IPS DF 4.7 (cell line): ENCODE measurements around the gene EPB41L4B.
"Not testable (repeated sequence)": the region's sequence is repeated elsewhere in the genome, so short reads cannot be mapped to it uniquely, and the experiment has no call there.

Experiments
- DNase-seq: peaks from one replicate; pipeline ENCODE4 v3.0.0-alpha.2; 2013; ENCODE audit warnings: low spot score; ENCODE audit errors: extremely low read depth

Gene EPB41L4B

GRCh38 chr9:109301012-109301411 lies 19.8 kb downstream of the EPB41L4B start:
- no peak for DNase-seq

DNA sequence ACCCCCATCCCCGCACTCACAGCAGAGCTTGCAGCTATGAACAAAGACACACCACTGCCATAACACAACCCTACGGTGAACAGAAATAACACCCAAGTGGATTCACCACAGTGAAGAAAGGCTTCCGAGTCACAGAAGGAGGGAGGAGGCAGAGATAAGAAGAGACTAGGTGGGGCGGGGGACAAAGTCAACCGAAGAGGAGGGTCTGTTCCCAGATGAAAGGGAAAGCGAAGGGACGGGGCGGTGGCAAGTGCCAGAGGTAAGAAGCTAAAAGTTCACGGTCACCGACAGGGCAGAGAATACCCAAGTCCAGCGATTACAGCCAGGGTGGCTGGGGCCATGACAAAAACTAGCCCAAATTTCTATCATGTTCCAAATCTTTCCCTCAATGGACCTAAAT lies 21.0 kb downstream of the EPB41L4B start:
- DNase-seq = no peak

- no peak for DNase-seq
Observed at GRCh38 chr9:109297899-109298298, 23.0 kb downstream of the EPB41L4B start.

DNA sequence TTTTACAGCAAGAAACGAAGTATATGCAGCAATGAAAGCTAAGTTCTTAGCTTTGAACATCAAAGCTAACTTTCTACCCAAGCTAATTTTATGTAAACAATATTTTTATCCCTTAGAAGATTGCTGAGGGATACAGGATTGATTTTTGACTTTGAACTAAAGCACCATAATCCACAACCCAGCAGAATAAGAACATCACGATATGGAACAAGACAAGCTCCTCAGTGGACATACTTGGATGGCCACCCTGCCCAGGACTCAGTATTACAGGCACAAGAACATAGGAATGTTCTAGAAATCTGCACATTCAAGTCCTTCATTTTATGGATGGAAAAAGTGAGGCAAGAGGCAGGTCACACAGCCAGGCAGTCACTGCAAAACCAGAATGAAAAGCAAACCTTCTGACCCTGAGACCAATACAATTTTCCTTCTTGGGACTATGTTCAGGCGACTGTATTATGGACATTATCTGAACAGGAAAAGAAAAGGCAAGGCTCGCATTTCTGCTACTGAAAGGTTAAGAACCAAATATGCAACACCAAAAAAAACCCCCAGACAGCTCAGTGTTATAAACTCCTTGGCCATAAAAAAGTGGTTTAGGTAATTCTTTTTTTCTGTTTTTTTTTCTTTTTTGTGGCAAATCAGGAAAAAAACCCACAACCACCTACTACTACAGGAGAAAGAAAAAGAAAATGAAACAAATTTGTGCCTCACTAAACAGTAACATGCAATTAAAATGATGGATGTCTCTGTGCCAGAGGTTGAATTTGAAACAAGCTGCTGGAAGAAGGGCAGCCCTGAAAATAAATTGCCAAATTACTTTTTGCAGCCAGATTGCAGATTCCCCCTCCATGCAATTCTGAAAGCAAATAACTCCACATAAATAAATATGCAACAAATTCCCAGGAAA lies 25.4 kb downstream of the EPB41L4B start:
- DNase-seq = no peak

DNA sequence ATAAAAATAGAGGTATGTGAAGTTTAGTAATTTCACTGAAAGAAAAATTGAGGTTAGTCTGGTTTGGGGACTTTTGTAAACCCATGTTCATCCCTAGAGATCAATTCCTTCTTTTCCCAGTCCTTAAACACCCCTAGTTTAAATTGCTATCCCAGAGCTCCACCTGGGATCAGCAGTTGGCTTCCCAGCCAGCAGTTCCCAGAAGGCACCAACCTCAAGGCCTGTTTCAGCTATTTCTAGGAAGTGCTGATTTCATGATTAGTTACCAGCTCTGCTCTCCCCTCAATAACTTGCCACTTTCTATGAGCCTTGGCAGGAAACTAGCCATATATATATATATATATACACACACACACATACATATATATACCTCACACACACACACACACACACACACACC lies 30.5 kb downstream of the EPB41L4B start:
- DNase-seq = no peak

DNA sequence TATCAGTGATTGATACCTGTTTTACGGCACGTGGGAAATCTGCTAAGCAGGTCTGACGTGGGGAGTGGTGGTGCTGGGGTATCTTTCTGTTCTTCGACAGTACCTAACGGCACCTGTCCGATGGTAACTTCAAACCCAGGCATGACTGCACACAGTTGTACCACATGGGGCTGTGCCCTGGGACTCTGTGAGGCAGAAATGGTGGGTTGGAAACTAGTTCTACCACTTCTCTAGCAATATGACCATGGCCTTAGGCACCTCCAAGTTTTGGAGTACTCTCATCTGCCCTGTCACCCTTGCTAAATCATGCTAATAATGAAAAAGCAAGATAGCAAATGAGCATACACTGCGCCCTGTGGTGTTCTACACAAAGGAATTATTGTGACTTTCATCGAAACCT lies 30.9 kb downstream of the EPB41L4B start:
- DNase-seq = no peak

GRCh38 chr9:109289186-109289585 lies 31.7 kb downstream of the EPB41L4B start:
- no peak for DNase-seq

- DNase-seq = no peak
Observed at GRCh38 chr9:109286981-109287380, 33.9 kb downstream of the EPB41L4B start.

- DNase-seq = no peak
Observed at GRCh38 chr9:109286571-109286977, 34.3 kb downstream of the EPB41L4B start.

- DNase-seq = not testable (repeated sequence)
Observed at GRCh38 chr9:109283672-109284071, 37.2 kb downstream of the EPB41L4B start.

- DNase-seq = no peak
Observed at GRCh38 chr9:109283012-109283411, 37.8 kb downstream of the EPB41L4B start.

DNA sequence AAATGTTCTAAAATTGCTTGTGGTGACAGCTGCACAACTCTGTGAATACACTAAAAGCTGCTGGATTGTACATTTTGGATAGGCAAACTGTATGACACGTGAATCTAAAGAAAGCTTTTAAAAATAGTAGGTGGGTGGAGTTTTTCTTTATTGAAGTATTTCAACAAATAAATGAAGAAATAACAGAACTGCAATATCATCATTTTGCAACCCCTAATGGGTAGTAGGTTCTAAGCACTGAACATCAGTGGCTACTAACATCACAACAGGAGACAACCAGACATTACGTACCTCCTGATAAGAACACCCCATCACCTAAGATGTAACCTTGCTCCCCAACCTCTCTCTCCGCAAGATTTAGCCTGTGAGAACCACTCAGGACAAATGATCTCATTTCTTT lies 38.6 kb downstream of the EPB41L4B start:
- DNase-seq = no peak

GRCh38 chr9:109281518-109281917 lies 39.3 kb downstream of the EPB41L4B start:
- DNase-seq = no peak

GRCh38 chr9:109278848-109279247 lies 42.0 kb downstream of the EPB41L4B start:
- no peak for DNase-seq

GRCh38 chr9:109278216-109278615 lies 42.6 kb downstream of the EPB41L4B start:
- DNase-seq = no peak

DNA sequence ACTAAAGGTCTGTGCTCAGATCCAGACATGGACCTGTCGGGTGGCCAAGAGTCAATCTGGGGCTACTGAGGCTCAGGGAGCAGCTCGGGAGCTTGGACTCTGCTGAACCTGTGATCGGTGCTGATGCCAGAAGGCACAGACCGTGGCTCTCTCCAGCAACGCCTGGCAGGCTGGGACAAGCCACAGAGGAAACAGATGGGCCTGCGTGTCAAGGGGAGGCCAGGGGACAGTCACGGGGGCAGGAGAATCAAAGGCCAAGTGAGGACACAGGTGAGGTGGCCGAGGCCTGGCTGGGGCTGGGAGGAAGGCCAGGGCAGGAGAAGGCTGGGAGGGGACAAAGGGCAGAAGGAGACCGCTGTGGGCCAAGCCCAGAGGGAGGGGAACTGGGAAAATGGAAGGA lies 43.4 kb downstream of the EPB41L4B start:
- no peak for DNase-seq

- DNase-seq = no peak
Observed at GRCh38 chr9:109276469-109277440, 44.1 kb downstream of the EPB41L4B start.

DNA sequence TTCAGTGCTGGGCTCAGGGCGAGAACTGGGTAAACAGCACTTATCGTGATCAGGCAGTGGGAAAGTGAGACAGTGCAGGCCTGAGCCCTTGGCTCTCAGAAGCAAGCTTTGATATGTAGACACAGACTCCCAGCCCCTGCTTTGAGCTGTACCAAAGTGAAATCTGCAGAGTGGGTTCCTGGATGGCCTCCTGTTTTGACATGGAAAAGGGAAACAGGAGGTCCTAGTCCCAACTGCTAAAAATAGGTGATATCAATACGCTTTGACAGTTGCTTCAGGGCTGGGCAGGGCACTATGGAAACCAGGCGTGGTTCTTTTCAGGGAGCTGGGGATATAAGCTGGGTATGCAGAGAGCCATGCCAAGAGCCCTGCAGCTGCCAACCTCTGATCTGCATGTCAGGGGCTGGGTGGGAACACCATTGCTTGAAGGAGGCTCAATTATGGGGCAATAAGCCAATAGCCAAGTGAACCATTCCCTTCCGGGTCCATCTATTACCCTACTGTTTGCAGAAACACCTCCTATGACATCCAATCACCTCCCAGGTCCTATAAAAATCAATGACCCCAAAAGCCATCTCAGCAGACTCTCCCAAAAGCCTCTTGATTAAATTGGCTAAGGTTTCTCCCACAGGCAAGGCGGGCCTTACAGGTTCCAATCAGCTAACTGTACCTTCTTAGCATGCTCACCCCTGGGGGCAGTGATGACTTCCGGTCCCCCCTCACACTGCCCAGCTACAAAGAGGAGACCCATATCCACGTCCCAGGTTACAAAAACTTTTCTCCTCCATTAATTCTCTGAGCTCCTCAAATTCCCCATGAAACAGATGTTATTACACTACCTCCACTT lies 45.8 kb downstream of the EPB41L4B start:
- no peak for DNase-seq

DNA sequence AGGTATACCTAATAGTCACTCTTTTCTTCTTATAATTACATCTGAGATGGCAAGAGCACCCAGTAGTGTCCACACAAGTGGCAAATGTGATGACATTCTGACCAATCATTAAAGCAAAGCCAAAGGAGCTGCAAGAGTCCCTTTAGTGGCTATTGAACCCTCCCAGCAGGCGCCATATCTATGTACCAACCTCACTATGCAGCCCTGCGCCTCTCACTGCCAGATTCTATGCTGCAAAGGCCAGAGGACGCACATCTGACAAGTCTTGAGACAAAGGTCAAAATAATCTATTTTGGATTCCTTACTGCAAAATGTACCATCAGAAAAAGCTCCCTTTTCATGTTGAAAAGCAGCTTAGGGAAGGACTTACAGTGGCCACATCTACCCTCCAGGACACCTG lies 47.0 kb downstream of the EPB41L4B start:
- DNase-seq = no peak

DNA sequence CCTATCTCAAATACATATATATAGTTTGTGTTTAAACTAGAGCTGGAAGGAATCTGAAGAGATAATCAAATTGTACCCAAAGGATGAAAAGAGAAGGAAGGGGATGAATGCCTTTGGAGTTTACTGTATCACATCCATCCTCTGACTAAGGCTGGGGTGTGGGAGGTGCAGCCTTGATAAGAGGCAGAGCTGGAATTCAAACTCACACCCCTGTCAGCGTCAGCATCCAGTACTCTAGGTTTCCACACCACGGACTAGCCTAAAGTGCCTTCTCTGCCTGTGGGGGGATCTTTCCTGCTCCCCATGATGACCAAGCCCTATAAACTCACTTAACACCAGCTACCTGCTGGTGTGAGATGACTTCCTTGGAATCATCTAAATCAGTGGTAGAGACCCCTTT lies 48.1 kb downstream of the EPB41L4B start:
- DNase-seq = no peak

- no peak for DNase-seq
Observed at GRCh38 chr9:109272045-109272444, 48.8 kb downstream of the EPB41L4B start.
